PC-9 (cell line): ENCODE data around the gene ZNF587B. TPM values are rescaled to one million over a fixed set of nuclear protein-coding genes. Genes with fewer than 3 reads are reported as not detected.
"Not testable (repeated sequence)": the region's sequence is repeated elsewhere in the genome, so short reads cannot be mapped to it uniquely, and the experiment has no call there.

Experiments
- BruUV-seq: library from RNA; stranded (reverse); fragments of 400-500 nt; replicated peaks from 2 replicates; lab custom pipeline; 2021; lab: Mats Ljungman, UMichigan
- CTCF ChIA-PET: fragments of 300-600 bp; sonication (Branson Sonifier 250); formaldehyde crosslinking; loops from one replicate; lab custom pipeline; 2022; ENCODE audit warnings: antibody characterized with exemption; lab: Charles Lee
- POLR2A ChIA-PET: fragments of 300-600 bp; sonication (Branson Sonifier 250); formaldehyde crosslinking; loops from one replicate; lab custom pipeline; 2022; ENCODE audit warnings: antibody characterized with exemption; ENCODE audit not compliant: unreplicated experiment; lab: Charles Lee
- DNase-seq, 2 experiments: peaks; one replicate each; pipeline versions ENCODE4 v3.0.0 to v3.0.0-alpha.2; 2015 to 2022; ENCODE audit warnings: mixed read lengths in 1 of 2
- H2AFZ ChIP-seq: fragments of 200-600 bp; sonication (generic); 2 replicates; pipeline ENCODE4 v1.8.1; 2017; ENCODE audit warnings: antibody characterized with exemption
- H3F3A ChIP-seq: fragments of 200-600 bp; sonication (generic); 2 replicates; pipeline ENCODE4 v1.8.1; 2017; ENCODE audit warnings: antibody characterized with exemption, mild to moderate bottlenecking, low read depth; ENCODE audit not compliant: insufficient read depth
- H3K27ac ChIP-seq: fragments of 200-600 bp; sonication (generic); 2 replicates; pipeline ENCODE4 v1.6.1; 2016; ENCODE audit warnings: mixed run types
- H3K27me3 ChIP-seq: fragments of 200-600 bp; sonication (generic); 2 replicates; pipeline ENCODE4 v1.6.1; 2016; ENCODE audit warnings: low read depth, mixed run types; ENCODE audit not compliant: insufficient read depth
- H3K36me3 ChIP-seq: fragments of 200-600 bp; sonication (generic); 2 replicates; pipeline ENCODE4 v1.6.1; 2016; ENCODE audit warnings: low read depth, mixed run types
- H3K4me1 ChIP-seq: fragments of 200-600 bp; sonication (generic); replicated peaks from 2 replicates; pipeline ENCODE4 v1.6.1; 2016; ENCODE audit warnings: mixed run types; ENCODE audit not compliant: insufficient read depth
- H3K4me2 ChIP-seq: fragments of 200-600 bp; sonication (generic); 2 replicates; pipeline ENCODE4 v1.6.1; 2017; ENCODE audit warnings: mixed run types
- H3K4me3 ChIP-seq: fragments of 200-600 bp; sonication (generic); 2 replicates; pipeline ENCODE4 v1.6.1; 2016; ENCODE audit warnings: mixed run types
- H3K79me2 ChIP-seq: fragments of 200-600 bp; sonication (generic); 2 replicates; pipeline ENCODE4 v1.6.1; 2017; ENCODE audit warnings: low read depth, mixed run types
- H3K9me2 ChIP-seq: fragments of 200-600 bp; sonication (generic); 2 replicates; pipeline ENCODE4 v1.8.1; 2017; ENCODE audit warnings: mild to moderate bottlenecking; ENCODE audit not compliant: insufficient read depth
- H3K9me3 ChIP-seq: fragments of 200-600 bp; sonication (generic); 2 replicates; pipeline ENCODE4 v1.8.1; 2016; ENCODE audit warnings: low read depth; ENCODE audit not compliant: insufficient read depth
- H4K20me1 ChIP-seq: fragments of 200-600 bp; sonication (generic); 2 replicates; pipeline ENCODE4 v1.8.1; 2017; ENCODE audit not compliant: insufficient read depth
- CTCF ChIP-seq: fragments of 200-600 bp; sonication (generic); conservative IDR thresholded peaks from 2 replicates; pipeline ENCODE4 v1.6.1; 2017; ENCODE audit warnings: mixed run types, antibody characterized with exemption, mild to moderate bottlenecking, moderate library complexity
- EZH2 ChIP-seq: fragments of 200-600 bp; sonication (generic); IDR thresholded peaks from 2 replicates; pipeline ENCODE4 v1.8.0; 2017; ENCODE audit warnings: antibody characterized with exemption, low read depth
- intact Hi-C: fragments of 100-400 bp; cut with micrococcal nuclease; formaldehyde crosslinking; loops from one replicate; pipeline ENCODE4 v1.10.0; 2022; ENCODE audit not compliant: unreplicated experiment
- total RNA-seq: library from RNA; stranded (reverse); gene quantifications from 2 replicates; pipeline ENCODE4 v1.2.3, GENCODE V29; 2021

ZNF587B gene
- total RNA-seq, 1 experiment from 2014 or later: 21.2 TPM

- no TSS peak for BruUV-seq
- no peaks in the 10 kb centered on the region for H3K9me3 ChIP-seq
- H3K4me3 ChIP-seq: no peak overlapping the region
- ChIA-PET CTCF (no interaction called here), POLR2A (no interaction called here)
- H4K20me1 ChIP-seq: no peaks in the 10 kb centered on the region; the same call in 1 of the 2 replicates
- peaks cover 18% of the 10 kb centered on the region for H3K4me1 ChIP-seq
- no peak for DNase-seq
- H3K79me2 ChIP-seq: peaks cover 13% of the 10 kb centered on the region; the same call in 1 of the 2 replicates
- H3F3A ChIP-seq: peaks cover 17% of the 10 kb centered on the region
- H3K36me3 ChIP-seq: peaks cover 29% of the 10 kb centered on the region; the same call in 1 of the 2 replicates
- H3K4me2 ChIP-seq: no peak overlapping the region
- no peak overlapping the region for H2AFZ ChIP-seq
- intact Hi-C loops: no loop called here
- no peaks in the 10 kb centered on the region for H3K9me2 ChIP-seq
- TF ChIP-seq EZH2: no peak
- TF ChIP-seq CTCF: no peak
- H3K27ac ChIP-seq: no peak overlapping the region
- no peaks in the 10 kb centered on the region for H3K27me3 ChIP-seq
Measured at GRCh38 chr19:57807541-57807940, 22.6 kb upstream of the ZNF587B start.

- H3K27me3 ChIP-seq, H3K4me2 ChIP-seq, H3K27ac ChIP-seq, intact Hi-C loops, H2AFZ ChIP-seq, BruUV-seq, POLR2A ChIA-PET, H3K9me3 ChIP-seq, H3K4me3 ChIP-seq, H3K9me2 ChIP-seq, H4K20me1 ChIP-seq, CTCF ChIA-PET, DNase-seq, H3F3A ChIP-seq: not testable (repeated sequence)
- Histone ChIP-seq H3K4me1 (peaks cover 16% of the 10 kb centered on the region), H3K79me2 (peaks cover 22% of the 10 kb centered on the region), H3K36me3 (peaks cover 35% of the 10 kb centered on the region; the same call in 1 of the 2 replicates)
Measured at GRCh38 chr19:57810410-57811295, 19.4 kb upstream of the ZNF587B start.

GRCh38 chr19:57812226-57812625, 17.9 kb upstream of the ZNF587B start:
- Histone ChIP-seq H3K9me2 (no peaks in the 10 kb centered on the region), H3K27me3 (no peaks in the 10 kb centered on the region), H2AFZ (no peak overlapping the region), H3K27ac (no peak overlapping the region), H3F3A (no peaks in the 10 kb centered on the region; the same call in 1 of the 2 replicates), H3K79me2 (peaks cover 12% of the 10 kb centered on the region), H3K4me2 (no peak overlapping the region), H3K9me3 (no peaks in the 10 kb centered on the region), H3K36me3 (peaks cover 35% of the 10 kb centered on the region; the same call in 1 of the 2 replicates), H3K4me1 (peaks cover 14% of the 10 kb centered on the region), H3K4me3 (no peak overlapping the region), H4K20me1 (no peaks in the 10 kb centered on the region; the same call in 1 of the 2 replicates)
- BruUV-seq: no TSS peak
- ChIA-PET POLR2A (interaction anchor here (1.2 kb wide), 1 partner anchor 43 kb away, joined by 11 read pairs; the partner anchor contains the start of gene ZNF586), CTCF (no interaction called here)
- no peak for DNase-seq
- no peak for TF ChIP-seq EZH2
- TF ChIP-seq CTCF: no peak
- intact Hi-C loops: no loop called here

GRCh38 chr19:57812975-57813820, 16.9 kb upstream of the ZNF587B start:
- peak overlapping the region; percentile 92 for H3K4me2 ChIP-seq
- H4K20me1 ChIP-seq, BruUV-seq, H3K9me3 ChIP-seq, H2AFZ ChIP-seq, H3K27ac ChIP-seq, H3F3A ChIP-seq, CTCF ChIA-PET, intact Hi-C loops, DNase-seq, H3K9me2 ChIP-seq, H3K27me3 ChIP-seq: not testable (repeated sequence)
- H3K4me3 ChIP-seq: peak overlapping the region; percentile 80; the same call in 1 of the 2 replicates
- peaks cover 12% of the 10 kb centered on the region for H3K79me2 ChIP-seq
- POLR2A ChIA-PET: interaction anchor here (1.2 kb wide), 1 partner anchor 44 kb away, joined by 11 read pairs; the partner anchor contains the start of gene ZNF586
- peaks cover 28% of the 10 kb centered on the region; the same call in 1 of the 2 replicates for H3K36me3 ChIP-seq
- H3K4me1 ChIP-seq: peaks cover 14% of the 10 kb centered on the region
